GM21515 (cell line): ENCODE measurements around the gene GPR135.

Experiments
- ATAC-seq: cut with Tn5 transposase; IDR thresholded peaks from one replicate; pipeline ENCODE4 v1.9.1; 2021; ENCODE audit not compliant: unreplicated experiment

Gene GPR135

GRCh38 chr14:59424341-59425071 lies 40.7 kb downstream of the GPR135 start:
- ATAC-seq: no peak

GRCh38 chr14:59422069-59422881 lies 42.9 kb downstream of the GPR135 start:
- ATAC-seq: no peak

GRCh38 chr14:59419303-59419702 lies 45.9 kb downstream of the GPR135 start:
- no peak for ATAC-seq

- ATAC-seq: no peak
Measured at GRCh38 chr14:59417311-59417710, 47.9 kb downstream of the GPR135 start.

DNA sequence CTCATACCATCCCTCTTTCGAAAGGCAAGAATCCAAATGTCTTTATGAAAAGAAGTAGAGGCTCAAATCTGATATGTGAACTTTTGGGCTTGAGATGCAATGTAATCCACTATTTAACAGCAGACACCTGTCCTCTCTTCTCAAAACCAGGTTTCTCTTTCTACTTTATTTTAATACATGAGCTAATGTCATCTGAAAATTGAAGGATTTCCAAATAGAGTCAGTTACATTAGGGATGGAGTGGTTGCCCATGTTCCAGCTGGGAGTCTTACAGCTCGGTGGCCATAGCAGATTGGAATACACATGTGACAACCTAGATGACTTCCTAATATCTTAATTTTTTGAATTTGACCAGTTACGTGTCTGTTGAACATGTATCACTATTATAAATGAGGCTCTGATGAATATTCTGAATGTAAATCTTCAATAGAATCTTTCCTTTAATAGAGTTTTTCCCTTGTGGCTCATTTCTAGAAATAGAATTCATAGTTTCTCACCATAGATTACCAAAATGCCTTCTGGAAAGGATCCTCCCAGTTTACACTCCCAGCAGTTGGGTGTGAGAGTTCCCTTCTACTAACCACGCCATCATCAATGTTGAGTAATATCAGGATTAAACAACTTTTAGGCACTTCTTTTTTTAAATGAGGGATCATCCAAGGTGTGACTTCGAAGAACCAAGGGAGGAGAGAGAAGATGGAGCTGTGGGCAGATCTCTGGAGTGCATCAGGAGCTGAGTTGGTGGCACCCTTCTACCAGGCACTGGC lies 49.2 kb downstream of the GPR135 start:
- no peak for ATAC-seq
